Mucosa of descending colon (tissue), 3 donors: ENCODE data around the gene IFI44. TPM values are rescaled to one million over a fixed set of nuclear protein-coding genes. Genes with fewer than 3 reads are reported as not detected.

Source experiments
- ATAC-seq: fragments of 200-7000 bp; cut with Tn5 transposase; one replicate; pipeline ENCODE4 v1.9.1; 2020; ENCODE audit warnings: mild to moderate bottlenecking, moderate library complexity
- DNase-seq, 3 donors: peaks; one replicate each; pipeline ENCODE4 v3.0.0-alpha.2; 2020
- H3K36me3 ChIP-seq: fragments of 200-600 bp; one replicate; pipeline ENCODE4 v1.8.0; 2021; ENCODE audit warnings: low read depth, mild to moderate bottlenecking
- H3K4me1 ChIP-seq: fragments of 200-600 bp; one replicate; pipeline ENCODE4 v1.8.0; 2021; ENCODE audit warnings: low read depth, mild to moderate bottlenecking
- H3K4me3 ChIP-seq: fragments of 200-600 bp; one replicate; pipeline ENCODE4 v1.8.0; 2021; ENCODE audit warnings: mild to moderate bottlenecking
- H3K9me3 ChIP-seq: fragments of 200-600 bp; one replicate; pipeline ENCODE4 v1.8.0; 2021; ENCODE audit warnings: mild to moderate bottlenecking
- CTCF ChIP-seq: fragments of 200-600 bp; IDR thresholded peaks from one replicate; pipeline ENCODE4 v1.8.0; 2022; ENCODE audit warnings: antibody characterized with exemption, mild to moderate bottlenecking
- intact Hi-C, 2 donors: fragments of 100-400 bp; cut with DNase I in 1 of 2; cut with micrococcal nuclease in 1 of 2; formaldehyde crosslinking; loops; one replicate each; pipeline versions ENCODE4 v1.11.0 to v1.11.1; 2022; cut with DNase I, micrococcal nuclease
- total RNA-seq, 3 donors: library from RNA; stranded (reverse); fragmentation: NEBNext Ultra II Directional in 2 of 3; extraction: Animal tissue kit (Norgen Biotek cat#: 25700) in 2 of 3; gene quantifications; one replicate each; pipeline versions ENCODE4 v1.2.1 to v1.2.4, GENCODE V29; 2021 to 2023
- donor health status: DM: no; HTN: no; CAD: no; lungs with moderate emphysema.
- donor health status: DM: no; HTN: no; CAD: no.
- donor health status: DM: no; HTN: yes; CAD: no.

Gene IFI44
- total RNA-seq, 3 donors from 2014 or later, result 4.3 to 15.6 (median 8.1) TPM

GRCh38 chr1:78630600-78630999 is 19.0 kb upstream of the IFI44 start:
- H3K4me3 ChIP-seq, result no peak overlapping the region
- H3K36me3 ChIP-seq, result no peaks in the 10 kb centered on the region
- no peak for DNase-seq
- H3K9me3 ChIP-seq, result no peaks in the 10 kb centered on the region
- intact Hi-C loops, result no loop called here
- no peak for ATAC-seq
- H3K4me1 ChIP-seq, result no peaks in the 10 kb centered on the region
- no peak for TF ChIP-seq CTCF

GRCh38 chr1:78633209-78633608 is 16.4 kb upstream of the IFI44 start:
- no peak for DNase-seq
- H3K9me3 ChIP-seq, result no peaks in the 10 kb centered on the region
- H3K4me3 ChIP-seq, result no peak overlapping the region
- no peak for TF ChIP-seq CTCF
- no peaks in the 10 kb centered on the region for H3K36me3 ChIP-seq
- H3K4me1 ChIP-seq, result no peaks in the 10 kb centered on the region
- intact Hi-C loops, result no loop called here
- no peak for ATAC-seq

- TF ChIP-seq CTCF, result no peak
- Histone ChIP-seq H3K9me3 (no peaks in the 10 kb centered on the region), H3K4me3 (no peak overlapping the region), H3K4me1 (no peaks in the 10 kb centered on the region), H3K36me3 (no peaks in the 10 kb centered on the region)
- DNase-seq (no peak), ATAC-seq (no peak)
- intact Hi-C loops, result no loop called here
These were observed 9.2 kb upstream of the IFI44 start for GRCh38 chr1:78640462-78640861.

- Histone ChIP-seq H3K4me1 (no peaks in the 10 kb centered on the region), H3K9me3 (no peaks in the 10 kb centered on the region), H3K4me3 (no peak overlapping the region), H3K36me3 (no peaks in the 10 kb centered on the region)
- intact Hi-C loops, result no loop called here
- ATAC-seq (no peak), DNase-seq (no peak)
- TF ChIP-seq CTCF, result no peak
These were observed 8.1 kb upstream of the IFI44 start for GRCh38 chr1:78641558-78641957.

GRCh38 chr1:78645723-78646122 is 3.9 kb upstream of the IFI44 start:
- TF ChIP-seq CTCF, result no peak
- H3K36me3 ChIP-seq, result no peaks in the 10 kb centered on the region
- H3K4me1 ChIP-seq, result no peaks in the 10 kb centered on the region
- no peak overlapping the region for H3K4me3 ChIP-seq
- intact Hi-C loops, result no loop called here
- no peaks in the 10 kb centered on the region for H3K9me3 ChIP-seq
- ATAC-seq (peak; percentile 62), DNase-seq (peak in 1 of 3 donors; percentile 13)

- intact Hi-C loops, result no loop called here
- no peaks in the 10 kb centered on the region for H3K4me1 ChIP-seq
- ATAC-seq (no peak), DNase-seq (no peak)
- H3K4me3 ChIP-seq, result no peak overlapping the region
- no peak for TF ChIP-seq CTCF
- no peaks in the 10 kb centered on the region for H3K36me3 ChIP-seq
- no peaks in the 10 kb centered on the region for H3K9me3 ChIP-seq
These were observed 2.4 kb upstream of the IFI44 start for GRCh38 chr1:78647238-78647637.
